IMR-90 (cell line): ENCODE results near the gene CGA. TPM values are rescaled to one million over a fixed set of nuclear protein-coding genes. Genes with fewer than 3 reads are reported as not detected.

ENCODE experiments used
- ATAC-seq: fragments of 200-7000 bp; cut with Tn5 transposase; 2 replicates; pipeline ENCODE4 v1.9.1; 2020; ENCODE audit warnings: low read depth, mild to moderate bottlenecking, moderate library complexity
- BruUV-seq: library from RNA; stranded (reverse); fragments of 400-500 nt; replicated peaks from 2 replicates; lab custom pipeline; 2021; lab: Mats Ljungman, UMichigan
- CTCF ChIA-PET: fragments of 300-600 bp; formaldehyde crosslinking; extraction: SDS; loops from one replicate; lab custom pipeline; 2021; ENCODE audit warnings: antibody characterized with exemption; lab: Yijun Ruan, JAX
- POLR2A ChIA-PET: fragments of 300-600 bp; sonication (Branson Sonifier 250); formaldehyde crosslinking; loops from one replicate; lab custom pipeline; 2022; ENCODE audit warnings: antibody characterized with exemption; ENCODE audit not compliant: unreplicated experiment; lab: Charles Lee
- DNase-seq: peaks from one replicate; pipeline ENCODE4 v3.0.0; 2013
- H2AFZ ChIP-seq: replicated peaks from 2 replicates; pipeline ENCODE3; 2013; ENCODE audit warnings: low read length, mild to moderate bottlenecking; ENCODE audit not compliant: poor library complexity
- H2AK5ac ChIP-seq: 2 replicates; pipeline ENCODE4 v1.6.1; 2013; ENCODE audit warnings: low read depth, low read length, inconsistent platforms
- H2AK9ac ChIP-seq: replicated peaks from 2 replicates; pipeline ENCODE3; 2013; ENCODE audit warnings: mild to moderate bottlenecking, low read depth, low read length, moderate library complexity; ENCODE audit not compliant: poor library complexity
- H2BK120ac ChIP-seq: 2 replicates; pipeline ENCODE4 v1.6.1; 2013; ENCODE audit warnings: low read depth, low read length, inconsistent platforms
- H2BK15ac ChIP-seq: 3 replicates; pipeline ENCODE4 v1.6.1; 2013; ENCODE audit warnings: low read depth, low read length, inconsistent platforms
- H2BK20ac ChIP-seq: 2 replicates; pipeline ENCODE4 v1.6.1; 2013; ENCODE audit warnings: low read depth, mild to moderate bottlenecking, inconsistent platforms, low read length, moderate library complexity
- H2BK5ac ChIP-seq: 2 replicates; pipeline ENCODE4 v1.6.1; 2013; ENCODE audit warnings: mild to moderate bottlenecking, low read depth, low read length, inconsistent platforms; ENCODE audit not compliant: poor library complexity, severe bottlenecking
- H3K14ac ChIP-seq: replicated peaks from 2 replicates; pipeline ENCODE4 v1.6.1; 2013; ENCODE audit warnings: low read depth, low read length, inconsistent platforms
- H3K18ac ChIP-seq: 2 replicates; pipeline ENCODE4 v1.6.1; 2013; ENCODE audit warnings: low read depth, low read length, control low read depth
- H3K23ac ChIP-seq: 2 replicates; pipeline ENCODE4 v1.6.1; 2013; ENCODE audit warnings: low read depth, low read length, inconsistent platforms
- H3K27ac ChIP-seq: 2 replicates; pipeline ENCODE4 v1.5.1; 2013; ENCODE audit warnings: mild to moderate bottlenecking, control low read depth, low read length; ENCODE audit not compliant: insufficient read depth
- H3K27me3 ChIP-seq: 2 replicates; pipeline ENCODE4 v1.6.1; 2013; ENCODE audit warnings: low read length; ENCODE audit not compliant: control insufficient read depth, insufficient read depth
- H3K36me3 ChIP-seq: 2 replicates; pipeline ENCODE4 v1.6.1; 2013; ENCODE audit warnings: low read length, mixed read lengths; ENCODE audit not compliant: control insufficient read depth, insufficient read depth
- H3K4ac ChIP-seq: 2 replicates; pipeline ENCODE4 v1.6.1; 2013; ENCODE audit warnings: low read depth, low read length, inconsistent platforms
- H3K4me1 ChIP-seq: 2 replicates; pipeline ENCODE4 v1.6.1; 2013; ENCODE audit warnings: low read length, mixed read lengths; ENCODE audit not compliant: control insufficient read depth, insufficient read depth
- H3K4me2 ChIP-seq: 2 replicates; pipeline ENCODE4 v1.6.1; 2013; ENCODE audit warnings: low read depth, mild to moderate bottlenecking, control low read depth, low read length, moderate library complexity
- H3K4me3 ChIP-seq: 2 replicates; pipeline ENCODE4 v1.5.1; 2013; ENCODE audit warnings: low read depth, mild to moderate bottlenecking, control low read depth, low read length, moderate library complexity; ENCODE audit not compliant: insufficient read depth
- H3K56ac ChIP-seq: 2 replicates; pipeline ENCODE4 v1.6.1; 2013; ENCODE audit warnings: low read length, inconsistent platforms; ENCODE audit not compliant: insufficient read depth; ENCODE audit errors: extremely low read depth
- H3K79me1 ChIP-seq, 2 experiments: 2 replicates each; pipeline ENCODE4 v1.6.1; 2013; ENCODE audit warnings: low read length in 2 of 2, inconsistent platforms in 1 of 2, low read depth in 1 of 2
- H3K9ac ChIP-seq: 2 replicates; pipeline ENCODE4 v1.6.1; 2013; ENCODE audit warnings: low read depth, low read length, control low read depth
- H3K9me1 ChIP-seq: 2 replicates; pipeline ENCODE4 v1.6.1; 2013; ENCODE audit warnings: low read length, inconsistent platforms; ENCODE audit not compliant: insufficient read depth
- H3K9me3 ChIP-seq: 2 replicates; pipeline ENCODE4 v1.6.1; 2013; ENCODE audit warnings: low read length; ENCODE audit not compliant: control insufficient read depth, insufficient read depth
- H4K20me1 ChIP-seq: 2 replicates; pipeline ENCODE4 v1.6.1; 2013; ENCODE audit warnings: low read length, inconsistent platforms; ENCODE audit not compliant: insufficient read depth
- H4K5ac ChIP-seq: 2 replicates; pipeline ENCODE4 v1.6.1; 2013; ENCODE audit warnings: mild to moderate bottlenecking, low read depth, low read length, control low read depth
- H4K8ac ChIP-seq, 2 experiments: 2 replicates each; pipeline ENCODE4 v1.6.1; 2013; ENCODE audit warnings: low read depth in 2 of 2, low read length in 2 of 2, control low read depth in 1 of 2, inconsistent platforms in 1 of 2
- H4K91ac ChIP-seq: 2 replicates; pipeline ENCODE4 v1.6.1; 2013; ENCODE audit warnings: low read depth, low read length, inconsistent platforms; ENCODE audit not compliant: insufficient read depth
- RAD21 ChIP-seq: IDR thresholded peaks from 2 replicates; pipeline ENCODE4 v1.6.1; 2012; ENCODE audit warnings: low read length, improper control_type of control experiment
- RFX5 ChIP-seq: IDR thresholded peaks from 2 replicates; pipeline ENCODE4 v1.8.0; 2012; ENCODE audit warnings: low read depth, mild to moderate bottlenecking, low read length, moderate library complexity
- dilution Hi-C: fragments of 300-500 bp; cut with HindIII; formaldehyde crosslinking; loops from one replicate; pipeline ENCODE4 v1.14.3; 2018; ENCODE audit warnings: low sequenced_read_pairs; ENCODE audit not compliant: unreplicated experiment
- in situ Hi-C: fragments of 300-500 bp; cut with MboI; formaldehyde crosslinking; loops from 3 replicates; pipeline ENCODE4 v1.14.3; 2019; ENCODE audit warnings: low sequenced_read_pairs, inconsistent platforms, mixed read lengths
- intact Hi-C: fragments of 100-400 bp; cut with micrococcal nuclease; formaldehyde crosslinking; loops from 2 replicates; pipeline ENCODE4 v1.10.0; 2022
- polyA plus RNA-seq, 3 experiments: library from polyadenylated mRNA; depleted of rRNA; stranded (reverse); fragments of >200 nt; gene quantifications; 2 replicates each; pipeline ENCODE4 v1.2.3, GENCODE V29; 2012; ENCODE audit warnings: low replicate concordance in 1 of 3
- total RNA-seq: library from RNA; depleted of rRNA; stranded (reverse); fragments of >200 nt; gene quantifications from 2 replicates; pipeline ENCODE4 v1.2.3, GENCODE V29; 2012

CGA gene
- total and polyA plus RNA-seq, 2 of the 4 experiments (the other 2 are of a cell fraction), result 0.15 TPM; not detected in 1

DNA sequence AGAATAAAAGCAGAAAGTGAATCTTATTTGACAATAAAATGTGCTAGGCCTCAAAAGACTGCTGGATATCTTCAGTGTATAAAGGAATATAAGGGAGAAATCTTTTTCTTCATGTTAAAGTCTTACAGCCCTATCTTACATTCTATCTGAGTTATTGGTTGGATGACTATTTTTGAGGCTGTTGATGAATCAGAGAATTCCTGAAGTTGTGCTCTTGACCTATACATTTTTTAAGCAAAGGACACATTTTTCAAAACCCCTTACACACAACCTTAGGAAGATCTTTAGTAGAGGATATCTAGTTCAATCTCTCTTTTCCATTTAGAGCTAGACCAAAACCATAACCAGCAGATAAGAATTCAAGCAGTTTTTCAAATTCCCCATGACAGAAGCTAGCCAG lies 10.9 kb upstream of the CGA start:
- H3K79me1 ChIP-seq, result no peaks in the 10 kb centered on the region
- no peaks in the 10 kb centered on the region for H4K20me1 ChIP-seq
- peak; percentile 59 for DNase-seq
- H3K9me1 ChIP-seq, result no peaks in the 10 kb centered on the region
- BruUV-seq, result no TSS peak
- H2AFZ ChIP-seq, result no peak overlapping the region
- no peak overlapping the region for H2BK20ac ChIP-seq
- peaks cover 4% of the 10 kb centered on the region for H3K4me1 ChIP-seq
- no peak overlapping the region for H2AK9ac ChIP-seq
- peak overlapping the region; percentile 34 for H2BK5ac ChIP-seq
- H3K27ac ChIP-seq, result no peak overlapping the region
- H3K18ac ChIP-seq, result no peak overlapping the region; the same call in 1 of the 2 replicates
- H3K23ac ChIP-seq, result no peak overlapping the region
- H3K14ac ChIP-seq, result no peak overlapping the region
- no peak overlapping the region for H2AK5ac ChIP-seq
- no peaks in the 10 kb centered on the region for H3K36me3 ChIP-seq
- CTCF ChIA-PET, result no interaction called here
- H3K9ac ChIP-seq, result no peak overlapping the region
- H3K4ac ChIP-seq, result no peak overlapping the region
- POLR2A ChIA-PET, result no interaction called here
- no peak overlapping the region for H4K5ac ChIP-seq
- intact Hi-C loops (no loop called here), in situ Hi-C loops (no loop called here), dilution Hi-C loops (no loop called here)
- ATAC-seq, result peak; percentile 75
- H3K27me3 ChIP-seq, result no peaks in the 10 kb centered on the region
- no peak overlapping the region for H3K4me3 ChIP-seq
- no peak overlapping the region for H4K91ac ChIP-seq
- H3K9me3 ChIP-seq, result no peaks in the 10 kb centered on the region
- 0 out of 2 replicates have a peak overlapping the region, but pooled peaks have one; percentile 41 for H3K4me2 ChIP-seq
- peak overlapping the region in 1 of 2 experiments; percentile 53; a peak in 1 of 4 replicates for H4K8ac ChIP-seq
- no peak for TF ChIP-seq RFX5
- TF ChIP-seq RAD21, result no peak
- H3K56ac ChIP-seq, result no peak overlapping the region
- H2BK120ac ChIP-seq, result peak overlapping the region; percentile 67; the same call in 1 of the 2 replicates
- no peak overlapping the region for H2BK15ac ChIP-seq
